GM18498 (cell line): ENCODE measurements around the gene NOL6.

Experiments
- ATAC-seq: cut with Tn5 transposase; IDR thresholded peaks from one replicate; pipeline ENCODE4 v1.9.1; 2021; ENCODE audit warnings: mild to moderate bottlenecking, moderate library complexity; ENCODE audit not compliant: unreplicated experiment

Gene NOL6

GRCh38 chr9:33453999-33454660, 19.6 kb downstream of the NOL6 start:
- ATAC-seq: no peak

- no peak for ATAC-seq
These were observed 20.4 kb downstream of the NOL6 start for GRCh38 chr9:33453286-33453860.

DNA sequence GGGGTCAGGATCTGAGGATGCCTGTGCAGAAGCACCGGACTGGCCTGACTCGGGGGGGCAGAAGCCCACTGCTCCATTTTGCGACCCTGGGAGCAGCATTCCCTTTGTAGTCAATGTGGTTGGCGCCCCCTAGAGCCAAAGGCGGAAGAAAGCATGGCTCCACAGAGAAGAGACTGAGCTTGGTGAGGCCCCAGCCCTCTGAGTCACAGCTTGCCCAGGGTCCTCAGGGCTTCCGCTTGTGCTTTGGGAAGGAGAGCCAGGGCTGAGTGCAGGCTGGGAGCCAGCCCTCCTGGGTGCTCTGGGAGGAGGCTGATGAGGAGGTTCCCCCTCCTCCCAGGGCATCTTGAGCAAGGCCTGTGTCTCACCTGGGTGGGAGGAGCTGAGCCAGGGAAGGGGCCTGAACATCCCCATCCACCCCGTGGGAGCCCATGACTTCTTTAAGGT, 20.9 kb downstream of the NOL6 start:
- ATAC-seq: no peak

GRCh38 chr9:33450621-33451146, 23.0 kb downstream of the NOL6 start:
- ATAC-seq: no peak

DNA sequence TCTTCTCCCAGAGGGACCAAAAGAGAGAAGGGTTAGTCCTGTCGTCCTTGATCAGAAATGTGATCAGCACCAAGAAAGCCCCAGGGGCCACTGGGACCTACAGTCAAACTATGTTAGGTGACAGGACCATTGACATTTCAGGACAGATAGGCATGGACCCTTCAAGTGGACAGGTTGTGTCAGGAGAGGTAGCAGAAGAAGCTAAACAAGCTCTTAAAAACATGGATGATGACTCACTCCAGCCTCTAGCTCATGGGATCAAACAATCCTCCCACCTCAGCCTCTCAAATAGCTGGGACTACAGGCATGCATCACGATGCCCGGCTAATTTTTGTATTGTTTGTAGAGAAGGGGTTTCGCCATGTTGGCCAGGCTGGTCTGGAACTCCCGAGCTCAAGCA, 24.0 kb downstream of the NOL6 start:
- no peak for ATAC-seq

DNA sequence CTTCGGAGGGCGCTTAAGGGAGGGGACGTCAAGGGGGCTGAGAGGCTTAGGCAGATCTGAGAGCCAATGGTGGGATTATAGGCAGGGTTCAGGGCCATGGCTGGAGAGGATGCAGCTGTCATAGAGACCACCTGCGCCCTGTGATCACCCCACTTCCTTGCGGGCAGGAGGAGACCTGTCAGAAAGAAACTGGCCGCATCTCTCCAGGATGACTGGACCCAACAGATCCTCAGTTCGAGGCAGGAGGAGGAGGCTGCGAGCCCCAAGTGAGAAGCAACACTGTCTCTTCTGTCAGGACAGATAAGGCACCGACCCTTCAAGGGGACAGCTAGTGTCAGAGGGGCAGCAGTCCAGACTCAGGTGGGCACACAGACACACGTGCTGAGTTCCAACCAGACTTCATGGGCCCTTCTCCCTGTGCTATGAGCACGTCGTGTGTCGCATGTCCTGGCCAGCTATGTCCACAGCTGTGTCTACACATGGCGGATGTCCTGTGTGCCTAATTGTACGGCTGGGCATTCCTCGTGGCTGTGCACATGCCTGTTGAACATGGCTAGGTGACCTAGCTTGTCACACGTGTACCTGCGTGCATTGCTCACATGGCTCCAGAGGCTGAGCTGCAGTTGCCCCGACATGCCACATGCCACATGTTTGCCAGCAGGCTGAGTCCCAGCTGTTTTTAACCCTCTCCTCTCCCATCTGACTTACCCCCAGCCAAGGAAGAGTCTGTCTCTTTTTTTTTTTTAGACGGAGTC, 25.7 kb downstream of the NOL6 start:
- no peak for ATAC-seq

- peak; percentile 44 for ATAC-seq
These were observed 26.6 kb downstream of the NOL6 start, which contains the start of gene AQP3 for GRCh38 chr9:33446946-33447798. TSS of gene AQP3 (minus strand) at chr9:33447593. CDS start at chr9:33447530, 63 bp downstream.

DNA sequence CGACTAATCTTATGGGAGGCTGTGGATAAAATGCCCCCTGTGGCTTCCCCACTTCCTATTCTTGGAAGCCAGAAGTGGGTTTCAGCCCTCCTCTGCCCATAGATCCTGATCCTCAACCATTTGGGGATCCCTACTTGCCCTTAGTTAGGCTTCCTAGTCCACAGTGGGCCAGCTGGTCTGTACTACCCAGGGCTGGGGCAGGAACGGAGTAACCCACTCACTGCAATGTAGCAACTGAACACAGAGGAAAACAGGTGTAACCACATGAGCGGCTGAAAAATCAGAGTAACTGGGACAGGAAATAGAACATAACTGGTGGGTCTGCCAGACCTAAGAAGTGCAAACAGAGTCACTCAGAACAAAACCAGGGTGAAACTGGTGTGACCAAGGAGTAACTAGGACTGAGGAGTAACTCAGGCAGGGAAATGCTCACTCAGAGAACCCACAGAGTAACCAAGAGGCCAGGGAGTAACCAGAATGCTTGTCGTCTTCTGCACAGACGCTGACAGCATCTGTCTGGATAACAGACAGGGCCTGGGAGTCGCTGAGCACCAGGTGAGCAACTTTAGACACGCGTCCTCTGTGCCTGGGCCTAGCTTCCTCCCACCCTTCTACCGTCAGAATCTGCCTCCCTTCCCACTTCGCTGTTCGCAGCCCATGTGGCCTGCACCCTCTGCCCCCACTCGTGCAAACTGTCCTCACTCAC, 27.3 kb downstream of the NOL6 start:
- ATAC-seq: peak; percentile 84

- ATAC-seq: no peak
These were observed 28.1 kb downstream of the NOL6 start for GRCh38 chr9:33445389-33446239.

GRCh38 chr9:33443464-33444154, 30.1 kb downstream of the NOL6 start:
- ATAC-seq: no peak

DNA sequence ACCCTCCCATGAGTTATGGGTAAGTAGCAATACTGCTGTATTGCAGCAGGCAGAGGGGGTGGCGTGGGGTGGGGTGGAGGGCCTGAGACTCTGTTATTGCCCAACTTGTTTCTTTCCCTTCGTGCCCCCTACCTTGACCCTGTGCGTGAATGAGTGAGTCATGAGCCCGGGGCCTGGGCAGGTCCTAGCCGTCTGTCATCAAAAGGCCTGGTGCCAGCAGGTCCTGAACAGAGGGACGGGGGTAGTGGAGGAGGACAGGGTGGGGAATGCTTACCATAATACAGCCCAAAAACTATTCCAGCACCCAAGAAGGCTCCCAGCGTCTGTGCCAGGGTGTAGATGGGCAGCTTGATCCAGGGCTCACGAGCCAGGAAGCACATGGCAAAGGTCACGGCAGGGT, 30.7 kb downstream of the NOL6 start:
- ATAC-seq: no peak

- ATAC-seq: no peak
These were observed 31.6 kb downstream of the NOL6 start for GRCh38 chr9:33442125-33442524.

DNA sequence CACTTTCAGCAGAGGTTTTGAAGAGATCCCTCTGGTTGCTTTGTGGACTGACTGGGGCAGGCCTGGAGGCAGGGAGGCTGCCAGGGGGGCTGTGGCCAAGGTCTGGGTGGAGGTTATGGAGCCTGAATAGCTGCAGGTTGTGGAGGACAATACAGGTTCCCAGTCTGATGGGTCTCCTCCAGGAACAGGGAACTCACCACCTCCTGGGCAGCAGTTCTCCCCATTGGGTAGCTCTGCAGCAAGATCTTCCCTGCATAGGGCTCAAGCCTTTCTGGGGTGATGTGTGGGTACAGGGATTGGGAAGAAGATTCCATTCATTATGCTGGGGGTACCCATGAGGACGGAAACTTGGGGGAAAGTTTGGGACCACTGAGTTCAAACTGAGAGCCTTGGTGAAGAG, 33.1 kb downstream of the NOL6 start:
- no peak for ATAC-seq

DNA sequence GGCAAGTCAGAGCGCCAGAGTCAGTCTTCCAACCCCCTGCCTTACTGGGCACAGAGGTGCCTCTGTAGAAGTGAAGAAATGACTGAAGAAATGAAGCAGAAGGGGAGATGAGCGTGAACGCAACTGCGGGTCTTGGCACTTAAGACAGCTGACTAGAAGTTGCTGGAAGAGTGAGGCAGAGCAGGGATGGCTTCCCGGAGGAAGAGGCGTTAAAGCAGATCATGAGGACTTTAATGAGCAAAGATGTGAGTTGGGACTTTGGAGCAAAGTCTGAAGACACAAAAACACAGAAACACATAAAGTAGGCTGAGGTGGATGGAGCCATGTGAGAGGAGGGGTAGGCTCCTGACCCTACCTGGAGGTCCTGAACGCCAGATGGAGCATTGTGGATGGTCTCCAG, 33.5 kb downstream of the NOL6 start:
- ATAC-seq: no peak

DNA sequence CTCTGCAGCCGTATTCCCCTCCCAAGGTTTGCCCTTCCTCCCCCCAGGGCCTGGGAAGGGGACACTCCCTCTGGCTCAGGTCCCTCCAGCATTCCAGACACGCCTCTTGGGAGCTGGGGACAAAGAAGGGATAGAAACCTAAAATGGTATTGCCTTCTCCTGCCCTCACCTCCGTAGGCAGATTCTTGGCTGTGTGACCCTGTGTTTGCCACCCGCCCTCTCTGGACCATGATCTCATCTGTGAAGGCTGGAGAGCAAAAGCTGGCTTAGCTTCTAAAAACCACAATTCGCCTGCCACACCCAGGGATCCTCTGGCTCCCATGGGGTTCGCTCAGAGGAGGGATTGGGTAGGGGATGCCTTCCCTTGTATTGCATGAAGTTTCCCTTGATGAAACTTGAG, 34.0 kb downstream of the NOL6 start:
- ATAC-seq: no peak

GRCh38 chr9:33438926-33439680, 34.6 kb downstream of the NOL6 start:
- no peak for ATAC-seq

DNA sequence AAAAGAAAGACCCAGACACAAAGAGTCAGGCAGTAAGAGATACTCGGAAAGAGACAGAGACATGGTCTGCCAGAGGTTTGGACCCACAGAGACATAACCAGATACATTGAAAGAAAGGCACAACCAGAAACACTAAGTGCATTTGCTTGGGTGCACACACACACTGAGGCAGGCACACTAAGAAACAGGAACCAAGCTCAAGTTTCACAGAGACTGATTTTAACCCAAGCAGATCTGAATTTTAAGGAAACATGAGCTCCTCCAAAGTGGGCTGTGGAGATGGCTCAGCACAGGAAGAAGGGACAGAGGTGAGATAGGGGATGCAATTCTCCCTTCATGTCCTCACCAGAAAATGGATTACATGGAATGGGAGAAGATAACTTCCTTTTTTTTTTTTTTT, 35.8 kb downstream of the NOL6 start:
- no peak for ATAC-seq

- ATAC-seq: no peak
These were observed 36.5 kb downstream of the NOL6 start for GRCh38 chr9:33437205-33437604.
